ENCODE data around the gene ITIH4.

DNA sequence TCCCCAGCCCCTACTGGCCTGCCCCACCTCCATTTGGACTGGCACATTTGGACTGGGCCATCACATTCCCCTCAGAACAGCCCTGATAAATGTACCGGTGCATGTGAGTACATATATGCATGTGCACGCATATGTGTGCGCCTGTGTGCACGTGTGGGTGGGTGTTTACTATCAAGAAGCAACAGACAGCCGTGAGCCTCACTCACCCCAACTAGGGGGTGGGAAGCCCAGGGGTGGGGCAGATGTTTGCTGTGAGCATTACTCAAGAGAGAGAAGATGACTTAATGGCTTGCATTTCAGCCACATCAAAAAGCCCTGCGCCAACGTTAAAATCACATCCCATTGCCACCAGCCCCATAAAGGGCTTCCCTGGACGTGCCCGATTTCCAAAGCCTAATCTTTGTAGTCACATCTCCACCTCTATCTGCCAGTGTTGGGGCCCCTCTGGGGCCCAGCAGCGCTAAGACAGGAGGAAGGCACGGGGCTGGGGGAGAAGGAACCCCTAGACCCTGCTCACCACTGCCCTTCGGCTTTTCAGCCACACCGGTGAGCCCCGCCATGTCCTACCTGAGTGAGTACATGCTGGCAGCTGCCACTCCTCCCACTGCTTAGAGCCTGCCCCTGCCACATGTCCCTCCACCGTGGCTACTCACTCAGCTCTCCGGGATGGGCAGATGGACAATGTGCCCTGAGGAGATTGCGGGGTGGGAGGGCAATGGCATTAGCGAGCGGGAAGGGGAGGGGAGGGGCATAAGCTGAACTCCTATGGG lies 25.0 kb downstream of the ITIH4 start:
- TF ChIP-seq POLR2AphosphoS5 (IDR thresholded peaks at IDR 0.05) (no peak), POLR2A (IDR thresholded peaks at IDR 0.05; ENCODE audit: low read depth) (no peak), EP300 (IDR thresholded peaks at IDR 0.05) (no peak)
- TF ChIP-seq, protein P1, sequence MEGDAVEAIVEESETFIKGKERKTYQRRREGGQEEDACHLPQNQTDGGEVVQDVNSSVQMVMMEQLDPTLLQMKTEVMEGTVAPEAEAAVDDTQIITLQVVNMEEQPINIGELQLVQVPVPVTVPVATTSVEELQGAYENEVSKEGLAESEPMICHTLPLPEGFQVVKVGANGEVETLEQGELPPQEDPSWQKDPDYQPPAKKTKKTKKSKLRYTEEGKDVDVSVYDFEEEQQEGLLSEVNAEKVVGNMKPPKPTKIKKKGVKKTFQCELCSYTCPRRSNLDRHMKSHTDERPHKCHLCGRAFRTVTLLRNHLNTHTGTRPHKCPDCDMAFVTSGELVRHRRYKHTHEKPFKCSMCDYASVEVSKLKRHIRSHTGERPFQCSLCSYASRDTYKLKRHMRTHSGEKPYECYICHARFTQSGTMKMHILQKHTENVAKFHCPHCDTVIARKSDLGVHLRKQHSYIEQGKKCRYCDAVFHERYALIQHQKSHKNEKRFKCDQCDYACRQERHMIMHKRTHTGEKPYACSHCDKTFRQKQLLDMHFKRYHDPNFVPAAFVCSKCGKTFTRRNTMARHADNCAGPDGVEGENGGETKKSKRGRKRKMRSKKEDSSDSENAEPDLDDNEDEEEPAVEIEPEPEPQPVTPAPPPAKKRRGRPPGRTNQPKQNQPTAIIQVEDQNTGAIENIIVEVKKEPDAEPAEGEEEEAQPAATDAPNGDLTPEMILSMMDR (IDR thresholded peaks at IDR 0.05): no peak

Measured in esophagus muscularis mucosa (tissue), 4 donors.